Erythroblast (primary cell): ENCODE measurements around the gene LARGE1.
A peak's percentile ranks its signal among the peaks of the same experiment; 100 is the strongest.

Source experiments
- DNase-seq, 2 experiments: peaks; one replicate each; lab custom pipeline; 2025; lab: John Stamatoyannopoulos, UW
- GATA1 ChIP-seq: IDR thresholded peaks from 2 replicates; pipeline ENCODE4 v1.6.1; 2011; ENCODE audit warnings: low read depth, mild to moderate bottlenecking, control low read depth, low read length, moderate library complexity
- POLR2A ChIP-seq: IDR thresholded peaks from 2 replicates; pipeline ENCODE4 v1.6.1; 2011; ENCODE audit warnings: mild to moderate bottlenecking, low read length

The LARGE1 gene

DNA sequence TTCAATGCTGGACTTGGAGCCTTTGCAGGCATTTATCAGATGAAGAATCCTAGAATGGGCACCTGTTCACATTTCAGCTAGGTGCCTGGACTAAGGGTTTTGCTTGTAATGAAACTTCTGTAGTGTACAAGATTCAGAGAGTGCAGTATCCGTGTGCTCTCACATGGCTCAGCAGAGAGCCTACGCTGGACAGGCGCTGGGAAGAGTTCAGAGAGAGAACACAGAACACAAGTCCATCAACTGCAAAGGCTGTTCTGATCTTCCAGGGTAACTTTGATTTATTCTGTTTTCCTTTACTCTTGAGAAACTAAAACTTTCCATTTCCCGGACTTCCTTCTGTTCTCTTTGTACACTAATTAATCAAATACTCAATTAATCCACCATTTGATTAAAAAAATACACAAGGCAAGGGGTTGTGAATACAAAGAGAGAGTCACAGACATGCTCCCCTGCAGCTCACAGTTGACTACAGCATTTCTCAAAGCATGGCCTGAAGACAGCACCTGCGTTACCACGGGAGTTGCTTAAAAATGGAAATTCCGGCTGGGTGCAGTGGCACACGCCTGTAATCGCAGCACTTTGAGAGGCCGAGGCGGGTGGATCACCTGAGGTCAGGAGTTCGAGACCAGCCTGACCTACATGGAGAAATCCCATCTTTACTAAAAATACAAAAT is 393.7 kb downstream of the LARGE1 start:
- TF ChIP-seq GATA1 (no peak), POLR2A (no peak)
- DNase-seq = no peak

DNA sequence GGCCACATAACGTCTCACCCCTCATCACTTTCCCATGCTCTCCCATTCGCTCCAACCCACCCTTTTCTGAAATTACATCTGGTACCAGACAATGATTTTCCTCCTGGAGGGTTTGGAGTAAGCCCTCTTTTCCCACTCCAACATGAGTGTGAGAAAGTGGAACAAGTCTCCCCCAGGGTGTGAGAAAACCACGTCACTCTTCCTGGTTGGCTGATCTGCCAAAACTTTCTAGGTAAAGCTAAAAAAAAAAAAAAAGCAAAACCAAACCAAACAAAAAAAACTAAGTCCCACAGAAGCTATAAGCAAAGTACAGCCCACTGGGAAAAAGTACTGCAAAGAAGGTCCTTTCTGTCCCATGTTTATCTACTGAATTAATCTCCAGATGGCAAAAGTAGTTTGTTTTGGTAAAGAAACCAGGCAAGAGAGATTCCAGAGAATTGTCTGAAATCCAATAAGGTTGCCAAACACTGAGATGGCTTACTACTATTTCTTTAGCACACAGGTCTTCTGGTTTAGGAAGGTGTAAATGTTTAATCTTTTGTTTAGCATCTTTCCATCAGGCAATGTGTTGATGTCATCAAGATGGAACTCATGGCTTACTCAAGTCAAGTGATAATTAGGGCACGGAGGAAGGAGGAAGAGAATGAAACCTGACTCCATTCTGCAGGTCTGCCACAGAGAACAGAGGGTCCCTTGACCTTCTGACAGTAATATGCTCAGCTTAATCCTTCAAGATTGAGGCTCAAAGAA is 395.6 kb downstream of the LARGE1 start:
- DNase-seq = no peak
- TF ChIP-seq POLR2A = no peak
- no peak for TF ChIP-seq GATA1

DNA sequence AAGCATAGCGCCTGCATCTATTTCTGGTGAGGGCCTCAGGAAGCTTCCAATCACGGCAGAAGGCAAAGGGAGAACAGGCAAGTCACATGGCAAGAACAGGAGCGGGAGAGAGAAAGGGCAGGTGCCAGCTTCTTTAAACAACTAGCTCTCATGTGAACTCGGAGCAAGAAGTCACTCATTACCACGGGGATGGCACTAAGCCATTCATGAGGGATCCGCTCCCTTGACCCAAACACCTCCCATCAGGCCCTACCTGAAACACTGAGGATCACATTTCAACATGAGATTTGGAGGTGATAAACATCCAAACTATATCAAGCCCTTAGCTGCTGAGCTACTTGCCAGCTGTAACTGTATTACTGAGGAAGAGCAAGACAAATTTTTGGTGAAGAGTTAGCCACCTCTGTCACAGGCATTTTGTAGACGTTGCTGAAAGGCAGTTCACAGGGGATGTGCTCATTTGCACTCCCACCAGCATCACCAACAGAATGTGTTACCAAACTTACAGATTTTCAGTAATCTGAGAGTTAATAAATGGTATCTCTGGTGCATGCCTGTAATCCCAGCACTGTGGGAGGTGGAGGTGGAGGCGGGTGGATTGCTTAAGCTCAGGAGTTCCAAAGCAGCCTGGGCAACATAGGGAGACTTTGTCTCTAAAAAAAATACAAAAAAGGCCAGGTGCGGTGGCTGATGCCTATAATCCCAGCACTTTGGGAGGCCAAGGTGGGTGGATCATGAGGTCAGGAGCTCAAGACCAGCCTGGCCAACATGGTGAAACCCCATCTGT is 398.2 kb downstream of the LARGE1 start:
- no peak for DNase-seq
- TF ChIP-seq POLR2A (no peak), GATA1 (no peak)

DNA sequence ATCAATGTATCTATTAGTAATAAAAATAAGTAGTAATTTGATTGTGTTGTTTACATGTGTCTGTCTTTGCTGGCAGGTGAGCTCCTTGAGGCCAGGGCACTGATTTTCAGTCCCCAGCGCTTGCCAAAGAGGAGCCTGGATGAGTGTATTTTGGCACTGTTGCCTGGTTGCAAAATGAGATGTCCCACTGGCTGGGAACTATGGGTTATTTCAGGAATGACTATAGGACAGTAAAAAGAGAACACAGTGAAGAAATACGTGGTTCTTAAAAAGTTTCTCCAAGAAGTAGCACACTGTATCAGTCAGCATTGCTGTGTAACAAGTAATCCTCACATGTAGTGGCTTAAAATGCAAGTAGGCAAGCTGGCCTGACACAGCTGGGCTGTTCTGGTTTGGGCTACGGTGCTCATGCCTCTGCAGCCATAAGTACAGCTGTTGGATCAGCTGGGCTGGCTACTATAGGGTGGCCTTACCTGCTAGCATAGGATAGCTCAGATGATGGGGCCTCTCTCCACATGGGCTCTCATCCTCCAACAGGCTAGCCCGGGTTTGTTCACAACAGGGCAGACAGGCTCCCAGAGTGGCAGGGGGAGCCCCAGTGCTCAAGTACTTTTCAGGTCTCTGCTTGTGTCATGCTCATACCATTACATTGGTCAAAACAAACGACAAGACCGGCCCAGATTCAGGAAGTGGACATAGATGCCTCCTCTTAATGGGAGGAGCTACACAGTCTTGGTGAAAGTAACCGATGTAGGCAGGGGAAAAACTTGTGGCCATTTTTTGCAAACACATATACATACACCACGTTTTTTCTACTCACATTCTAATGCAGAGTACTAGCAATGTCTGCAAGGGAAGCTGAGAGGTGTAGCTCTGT is 399.1 kb downstream of the LARGE1 start:
- DNase-seq = no peak
- no peak for TF ChIP-seq POLR2A
- no peak for TF ChIP-seq GATA1

DNA sequence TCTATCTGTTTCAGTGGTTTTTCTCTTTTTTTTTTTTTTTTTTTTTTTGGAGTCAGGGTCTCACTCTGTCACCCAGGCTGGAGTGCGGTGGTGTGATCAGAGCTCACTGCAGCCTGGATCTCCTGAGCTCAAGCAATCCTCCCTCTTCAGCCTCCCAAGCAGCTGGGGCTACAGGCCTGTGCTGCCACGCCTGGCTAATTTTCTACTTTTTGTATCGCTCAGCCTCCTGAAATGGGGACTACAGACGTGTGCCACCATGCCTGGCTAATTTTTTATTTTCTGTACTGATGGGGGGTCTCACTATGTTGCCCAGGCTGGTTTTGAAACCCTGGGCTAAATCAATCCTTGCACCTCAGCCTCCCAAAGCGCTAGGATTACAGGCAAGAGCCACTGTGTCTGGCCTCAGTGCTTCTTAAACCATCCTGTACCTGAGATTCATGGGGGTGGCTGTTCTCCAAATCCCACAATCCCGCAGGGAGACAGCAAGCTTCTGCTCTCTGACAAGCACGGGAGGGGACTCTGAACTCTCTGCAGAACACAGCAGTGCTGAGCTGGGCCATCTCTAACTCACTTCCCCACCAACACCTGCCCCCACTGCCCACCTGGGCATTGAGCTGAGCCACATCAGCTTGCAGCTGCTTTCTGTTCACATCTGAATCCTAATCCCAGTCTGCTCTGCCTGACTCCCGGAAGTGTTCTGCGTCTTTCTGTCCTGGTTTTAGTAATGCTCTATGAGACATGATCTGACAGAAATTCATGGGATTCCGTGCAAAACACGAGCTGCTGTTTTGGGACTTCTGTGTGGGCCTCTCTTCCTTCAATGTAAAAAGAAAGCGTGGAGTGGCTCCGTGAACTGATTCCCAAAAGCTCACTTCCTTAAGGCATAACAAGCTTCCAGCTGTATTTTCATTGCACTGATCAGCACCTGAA is 400.0 kb downstream of the LARGE1 start:
- TF ChIP-seq GATA1 (no peak), POLR2A (no peak)
- no peak for DNase-seq

DNA sequence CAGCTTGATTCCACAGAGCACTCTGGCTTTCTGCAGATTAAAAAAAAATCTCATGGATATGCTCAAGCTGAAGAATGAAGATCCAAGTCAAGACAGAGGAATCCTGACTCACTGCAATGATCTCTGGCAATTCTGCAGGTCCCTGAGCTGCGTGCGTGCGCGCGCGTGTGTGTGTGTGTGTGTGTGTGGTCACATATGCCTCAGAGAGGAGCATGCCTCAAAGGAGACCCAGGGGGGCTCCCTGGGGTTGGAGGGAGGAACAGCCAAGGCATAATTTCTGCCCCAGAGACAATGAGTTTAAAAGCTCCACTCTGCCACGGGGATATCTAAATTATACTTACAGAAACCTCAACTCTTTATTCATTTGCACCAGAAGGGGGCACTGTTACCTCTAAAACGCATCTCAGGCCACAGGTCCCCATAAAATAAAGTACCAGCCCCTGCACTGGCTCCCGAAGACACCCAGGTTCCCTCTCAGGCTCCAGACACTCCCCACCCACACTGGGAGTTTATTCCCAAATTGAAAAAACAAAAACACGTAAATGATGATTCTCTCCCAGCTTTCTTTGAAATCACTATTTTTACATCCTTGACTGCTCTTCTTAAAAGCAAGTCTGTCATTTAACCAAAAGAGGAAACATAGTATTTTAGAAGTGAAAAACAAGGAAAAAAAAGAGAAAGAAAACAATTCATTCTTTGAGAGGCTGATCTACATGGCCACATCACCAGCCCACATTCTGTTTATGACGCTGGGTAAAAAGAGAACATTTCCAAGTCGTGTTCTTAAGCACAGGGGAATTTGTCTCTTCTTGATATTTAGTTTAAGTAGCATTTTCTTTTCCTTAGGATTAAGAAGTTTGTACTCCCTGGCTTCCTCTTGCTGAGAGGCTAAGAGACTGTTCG is 401.0 kb downstream of the LARGE1 start:
- DNase-seq = peak; percentile 42 to 58
- TF ChIP-seq POLR2A (no peak), GATA1 (no peak)

DNA sequence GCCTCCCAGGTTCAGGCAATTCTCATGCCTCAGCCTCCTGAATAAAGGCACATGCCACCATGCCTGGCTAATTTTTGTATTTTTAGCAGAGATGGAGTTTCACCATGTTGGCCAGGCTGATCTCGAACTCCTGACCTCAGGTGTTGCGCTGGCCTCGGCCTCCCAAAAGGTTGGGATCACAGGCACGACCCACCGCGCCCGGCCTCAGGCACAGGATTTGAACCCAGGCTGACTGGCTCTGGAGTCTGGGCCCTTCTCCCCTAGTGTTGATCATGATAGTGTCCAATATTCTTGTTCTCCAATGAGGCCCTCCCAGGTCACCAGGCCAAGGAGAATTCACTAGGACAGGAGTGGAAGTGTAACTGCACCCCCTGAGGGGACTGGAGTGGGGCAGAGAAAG is 401.9 kb downstream of the LARGE1 start:
- no peak for TF ChIP-seq POLR2A
- TF ChIP-seq GATA1 = no peak

DNA sequence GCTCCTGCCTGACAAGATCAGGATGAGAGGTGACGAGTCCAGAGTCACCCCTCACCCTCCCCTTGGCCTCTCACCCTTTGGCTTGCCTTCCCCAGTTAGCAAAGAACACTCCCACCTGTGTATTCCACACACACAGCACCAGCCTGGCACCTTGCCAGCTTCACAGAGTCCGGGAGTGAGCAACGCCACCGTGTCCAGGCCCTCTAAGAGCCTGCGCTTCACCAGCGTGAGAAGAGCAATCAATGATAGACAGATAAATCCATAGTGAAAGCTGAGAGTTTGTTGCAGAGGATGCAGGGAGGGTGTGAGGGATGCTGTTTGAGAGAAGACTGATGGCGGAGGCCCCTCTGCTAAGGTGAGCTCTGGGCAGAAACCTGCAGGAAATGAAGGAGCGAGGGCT is 404.5 kb downstream of the LARGE1 start:
- DNase-seq = no peak
- TF ChIP-seq GATA1 = no peak
- no peak for TF ChIP-seq POLR2A

More for the DNA sequence above, 401.9 kb downstream of the LARGE1 start:
- no peak for DNase-seq

DNA sequence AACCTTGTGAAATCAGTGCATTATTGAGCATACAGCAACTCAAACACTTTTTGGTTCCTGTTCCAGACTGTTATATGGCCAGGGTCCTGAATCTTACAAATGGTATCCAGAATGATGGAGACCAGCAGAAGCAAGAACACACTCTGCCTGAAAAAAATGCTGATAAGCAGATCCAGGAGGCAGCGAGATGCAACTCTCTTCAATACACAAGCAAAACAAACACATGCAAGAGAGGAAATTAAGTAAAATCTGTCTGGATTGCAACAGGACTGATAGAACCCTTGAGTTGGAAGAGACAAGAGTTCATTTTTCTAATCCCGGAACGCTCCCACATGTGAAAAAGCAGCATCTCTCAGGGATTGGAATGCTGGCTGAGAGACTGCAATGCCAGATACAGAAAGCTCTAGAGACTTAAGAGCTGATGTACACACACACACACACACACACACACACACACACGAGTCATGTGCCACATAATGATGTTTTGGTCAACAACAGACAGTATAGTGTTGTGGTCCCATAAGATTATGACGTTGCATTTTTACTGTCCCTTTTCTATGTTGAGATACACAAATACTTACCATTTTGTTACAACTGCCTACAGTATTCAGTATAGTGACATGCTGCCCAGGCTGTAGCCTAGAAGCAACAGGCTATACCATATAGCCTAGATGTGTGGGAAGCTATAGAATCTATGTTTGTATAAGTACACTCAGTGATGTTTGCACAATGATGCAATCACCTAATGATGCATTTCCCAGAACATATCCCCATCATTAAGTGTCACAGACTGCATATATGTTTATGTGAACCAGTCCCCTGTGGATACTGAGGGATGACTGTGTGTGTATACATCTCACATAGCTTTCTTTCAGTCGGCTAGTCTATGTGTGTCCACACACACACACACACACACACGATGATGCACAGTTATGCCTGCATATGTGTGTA is 406.6 kb downstream of the LARGE1 start:
- TF ChIP-seq POLR2A (no peak), GATA1 (no peak)
- no peak for DNase-seq

DNA sequence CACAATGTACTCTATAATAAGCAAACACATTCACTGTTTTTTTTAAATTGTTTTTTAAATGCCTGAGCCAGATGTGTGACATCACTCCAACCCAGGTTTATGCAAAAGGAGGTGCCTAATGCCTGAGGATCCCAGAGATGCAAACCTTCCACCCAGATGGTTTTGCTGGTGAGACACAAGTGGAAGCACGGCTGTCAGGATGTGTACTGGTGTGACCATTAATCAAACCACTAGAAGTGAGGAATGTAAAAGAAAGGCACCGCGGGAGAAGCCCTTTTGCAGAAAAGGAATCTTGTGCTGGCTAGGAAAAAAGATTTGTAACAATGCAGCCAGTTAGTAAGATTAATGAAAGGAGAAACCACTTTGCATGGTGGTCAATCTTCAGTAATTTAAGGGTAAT is 407.4 kb downstream of the LARGE1 start:
- DNase-seq = no peak

DNA sequence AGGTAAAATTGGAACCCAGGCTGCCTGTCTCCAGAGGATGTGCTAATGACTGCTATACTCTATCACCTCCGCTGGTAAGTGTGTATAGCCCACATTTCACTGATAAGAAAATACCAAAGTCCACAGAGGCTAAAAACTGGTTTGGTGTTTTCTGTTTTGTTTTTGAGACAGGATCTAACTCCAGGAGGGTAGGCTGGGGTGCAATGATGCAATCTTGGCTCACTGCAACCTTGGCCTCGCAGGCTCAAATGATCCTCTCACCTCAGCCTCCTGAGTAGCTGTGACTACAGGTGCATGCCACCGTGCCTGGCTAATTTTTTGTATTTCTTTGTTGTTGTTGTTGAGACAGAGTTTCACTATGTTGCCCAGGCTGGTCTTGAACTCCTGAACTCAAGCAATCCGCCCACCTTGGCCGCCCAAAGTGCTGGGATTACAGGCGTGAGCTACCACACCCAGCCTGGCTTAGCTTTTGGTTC is 409.8 kb downstream of the LARGE1 start:
- TF ChIP-seq POLR2A (no peak), GATA1 (no peak)
- DNase-seq = no peak

More for the DNA sequence above, 407.4 kb downstream of the LARGE1 start:
- no peak for TF ChIP-seq POLR2A
- TF ChIP-seq GATA1 = no peak
